MM.1S (cell line): ENCODE results near the gene EXOC3L4.

Source experiments
- EZH2 ChIP-seq: fragments of 300-600 bp; sonication (generic); optimal IDR thresholded peaks from 2 replicates; pipeline ENCODE3; 2017; ENCODE audit warnings: low read depth, mild to moderate bottlenecking, antibody characterized with exemption, low read length, mixed read lengths
- TF ChIP-seq, protein P1 (sequence below): fragments of 300-600 bp; sonication (generic); IDR thresholded peaks from 2 replicates; pipeline ENCODE4 v1.5.1; 2016; ENCODE audit warnings: antibody characterized with exemption, low read length, mixed read lengths

DNA sequence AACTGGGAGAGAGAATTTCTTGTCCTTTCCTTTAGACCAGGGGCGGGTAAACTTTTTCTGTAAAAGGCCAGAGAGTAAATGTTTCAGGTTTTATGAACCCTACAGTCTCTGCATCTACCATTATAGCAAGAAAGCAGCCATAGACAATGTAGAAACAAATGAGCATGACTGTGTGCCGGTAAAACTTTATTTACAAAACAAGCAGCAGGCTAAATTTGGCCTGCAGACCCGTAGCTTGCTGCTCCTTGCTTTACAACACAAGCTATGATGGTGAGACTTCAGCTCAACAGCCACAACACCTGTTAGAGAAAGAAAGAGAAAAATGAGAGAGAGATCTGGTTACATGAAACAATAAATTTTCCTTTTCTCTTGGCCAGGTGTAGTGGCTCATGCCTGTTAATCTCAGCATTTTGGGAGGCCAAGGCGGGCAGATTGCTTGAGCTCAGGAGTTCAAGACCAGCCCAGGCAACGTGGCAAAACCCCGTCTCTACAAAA, 33.0 kb upstream of the EXOC3L4 start:
- TF ChIP-seq, protein P1, sequence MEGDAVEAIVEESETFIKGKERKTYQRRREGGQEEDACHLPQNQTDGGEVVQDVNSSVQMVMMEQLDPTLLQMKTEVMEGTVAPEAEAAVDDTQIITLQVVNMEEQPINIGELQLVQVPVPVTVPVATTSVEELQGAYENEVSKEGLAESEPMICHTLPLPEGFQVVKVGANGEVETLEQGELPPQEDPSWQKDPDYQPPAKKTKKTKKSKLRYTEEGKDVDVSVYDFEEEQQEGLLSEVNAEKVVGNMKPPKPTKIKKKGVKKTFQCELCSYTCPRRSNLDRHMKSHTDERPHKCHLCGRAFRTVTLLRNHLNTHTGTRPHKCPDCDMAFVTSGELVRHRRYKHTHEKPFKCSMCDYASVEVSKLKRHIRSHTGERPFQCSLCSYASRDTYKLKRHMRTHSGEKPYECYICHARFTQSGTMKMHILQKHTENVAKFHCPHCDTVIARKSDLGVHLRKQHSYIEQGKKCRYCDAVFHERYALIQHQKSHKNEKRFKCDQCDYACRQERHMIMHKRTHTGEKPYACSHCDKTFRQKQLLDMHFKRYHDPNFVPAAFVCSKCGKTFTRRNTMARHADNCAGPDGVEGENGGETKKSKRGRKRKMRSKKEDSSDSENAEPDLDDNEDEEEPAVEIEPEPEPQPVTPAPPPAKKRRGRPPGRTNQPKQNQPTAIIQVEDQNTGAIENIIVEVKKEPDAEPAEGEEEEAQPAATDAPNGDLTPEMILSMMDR: no peak
- no peak for TF ChIP-seq EZH2
